ENCODE data around the gene MUC4.
"Not testable (repeated sequence)": the region's sequence is repeated elsewhere in the genome, so short reads cannot be mapped to it uniquely, and the experiment has no call there.

DNA sequence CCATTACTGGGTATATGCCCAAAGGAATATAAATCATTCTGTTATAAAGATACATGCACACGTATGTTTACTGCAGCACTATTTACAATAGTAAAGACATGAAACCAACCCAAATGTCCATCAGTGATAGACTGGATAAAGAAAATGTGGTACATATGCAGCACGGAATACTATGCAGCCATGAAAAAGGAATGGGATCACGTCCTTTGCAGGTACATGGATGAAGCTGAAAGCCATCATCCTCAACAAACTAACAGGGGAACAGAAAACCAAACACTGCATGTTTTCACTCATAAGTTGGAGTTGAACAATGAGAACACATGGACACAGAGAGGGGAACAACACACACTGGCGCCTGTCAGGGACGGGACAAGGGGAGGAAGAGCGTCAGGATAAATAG, 19.1 kb downstream of the MUC4 start:
- TF ChIP-seq, protein P1, sequence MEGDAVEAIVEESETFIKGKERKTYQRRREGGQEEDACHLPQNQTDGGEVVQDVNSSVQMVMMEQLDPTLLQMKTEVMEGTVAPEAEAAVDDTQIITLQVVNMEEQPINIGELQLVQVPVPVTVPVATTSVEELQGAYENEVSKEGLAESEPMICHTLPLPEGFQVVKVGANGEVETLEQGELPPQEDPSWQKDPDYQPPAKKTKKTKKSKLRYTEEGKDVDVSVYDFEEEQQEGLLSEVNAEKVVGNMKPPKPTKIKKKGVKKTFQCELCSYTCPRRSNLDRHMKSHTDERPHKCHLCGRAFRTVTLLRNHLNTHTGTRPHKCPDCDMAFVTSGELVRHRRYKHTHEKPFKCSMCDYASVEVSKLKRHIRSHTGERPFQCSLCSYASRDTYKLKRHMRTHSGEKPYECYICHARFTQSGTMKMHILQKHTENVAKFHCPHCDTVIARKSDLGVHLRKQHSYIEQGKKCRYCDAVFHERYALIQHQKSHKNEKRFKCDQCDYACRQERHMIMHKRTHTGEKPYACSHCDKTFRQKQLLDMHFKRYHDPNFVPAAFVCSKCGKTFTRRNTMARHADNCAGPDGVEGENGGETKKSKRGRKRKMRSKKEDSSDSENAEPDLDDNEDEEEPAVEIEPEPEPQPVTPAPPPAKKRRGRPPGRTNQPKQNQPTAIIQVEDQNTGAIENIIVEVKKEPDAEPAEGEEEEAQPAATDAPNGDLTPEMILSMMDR (IDR thresholded peaks at IDR 0.05): not testable (repeated sequence)
- not testable (repeated sequence) for TF ChIP-seq EP300, POLR2A (IDR thresholded peaks at IDR 0.05)
